ENCODE data around the gene MMP8.

DNA sequence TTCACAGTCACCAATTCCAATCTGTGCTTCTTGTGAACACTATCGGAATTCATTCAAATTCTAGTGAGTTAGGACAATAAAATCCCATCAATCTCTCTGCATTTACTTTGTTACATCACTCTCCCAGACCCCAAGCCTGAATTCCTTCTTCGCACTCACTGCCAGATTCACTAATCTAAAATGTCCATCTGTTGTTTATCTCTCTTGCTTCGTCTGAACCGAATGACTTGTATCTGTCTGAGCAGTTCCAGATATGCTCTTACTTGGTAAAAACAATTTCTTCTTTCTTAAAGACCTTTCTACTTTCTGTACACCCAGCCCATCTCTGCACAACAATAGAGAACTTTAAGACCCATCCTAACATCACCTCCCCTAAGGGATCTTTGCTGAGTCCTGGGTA lies 48.6 kb upstream of the MMP8 start:
- TF ChIP-seq EZH2 (IDR thresholded peaks at IDR 0.05; ENCODE audit: low read length) (no peak), CTCF (optimal IDR thresholded peaks at IDR 0.05 in 1 of 3, IDR thresholded peaks at IDR 0.05 in 1 of 3, conservative IDR thresholded peaks at IDR 0.05 in 1 of 3; ENCODE audit: extremely low read depth in 1 of 3, insufficient read depth in 2 of 3, low read length in 3 of 3) (no peak)
